Measurements from ENCODE around the gene GPC3.

GRCh38 chrX:133611676-133612075 lies 373.7 kb downstream of the GPC3 start:
- no peak for TF ChIP-seq POLR2AphosphoS5 (IDR thresholded peaks at IDR 0.05; ENCODE audit: low read depth, low read length)
- no peak for TF ChIP-seq POLR2A (IDR thresholded peaks at IDR 0.05; ENCODE audit: borderline replicate concordance, extremely low read depth, insufficient read depth, insufficient read length)
- TF ChIP-seq CTCF (IDR thresholded peaks at IDR 0.05 in 2 of 3, conservative IDR thresholded peaks at IDR 0.05 in 1 of 3; ENCODE audit: borderline replicate concordance in 1 of 3, insufficient read depth in 1 of 3, low read depth in 2 of 3, low read length in 2 of 3) = no peak
